ENCODE measurements around the gene ANKMY1. TPM values are rescaled to one million over a fixed set of nuclear protein-coding genes. Genes with fewer than 3 reads are reported as not detected.

Gene ANKMY1
- total and polyA plus RNA-seq, 2 of the 13 experiments (the other 11 are each of a cell fraction or from before 2014, with no cell fraction given) = 11.7 to 18.8 TPM

GRCh38 chr2:240565333-240566202 is 7.8 kb upstream of the ANKMY1 start (continued):
- TF ChIP-seq, protein P1, sequence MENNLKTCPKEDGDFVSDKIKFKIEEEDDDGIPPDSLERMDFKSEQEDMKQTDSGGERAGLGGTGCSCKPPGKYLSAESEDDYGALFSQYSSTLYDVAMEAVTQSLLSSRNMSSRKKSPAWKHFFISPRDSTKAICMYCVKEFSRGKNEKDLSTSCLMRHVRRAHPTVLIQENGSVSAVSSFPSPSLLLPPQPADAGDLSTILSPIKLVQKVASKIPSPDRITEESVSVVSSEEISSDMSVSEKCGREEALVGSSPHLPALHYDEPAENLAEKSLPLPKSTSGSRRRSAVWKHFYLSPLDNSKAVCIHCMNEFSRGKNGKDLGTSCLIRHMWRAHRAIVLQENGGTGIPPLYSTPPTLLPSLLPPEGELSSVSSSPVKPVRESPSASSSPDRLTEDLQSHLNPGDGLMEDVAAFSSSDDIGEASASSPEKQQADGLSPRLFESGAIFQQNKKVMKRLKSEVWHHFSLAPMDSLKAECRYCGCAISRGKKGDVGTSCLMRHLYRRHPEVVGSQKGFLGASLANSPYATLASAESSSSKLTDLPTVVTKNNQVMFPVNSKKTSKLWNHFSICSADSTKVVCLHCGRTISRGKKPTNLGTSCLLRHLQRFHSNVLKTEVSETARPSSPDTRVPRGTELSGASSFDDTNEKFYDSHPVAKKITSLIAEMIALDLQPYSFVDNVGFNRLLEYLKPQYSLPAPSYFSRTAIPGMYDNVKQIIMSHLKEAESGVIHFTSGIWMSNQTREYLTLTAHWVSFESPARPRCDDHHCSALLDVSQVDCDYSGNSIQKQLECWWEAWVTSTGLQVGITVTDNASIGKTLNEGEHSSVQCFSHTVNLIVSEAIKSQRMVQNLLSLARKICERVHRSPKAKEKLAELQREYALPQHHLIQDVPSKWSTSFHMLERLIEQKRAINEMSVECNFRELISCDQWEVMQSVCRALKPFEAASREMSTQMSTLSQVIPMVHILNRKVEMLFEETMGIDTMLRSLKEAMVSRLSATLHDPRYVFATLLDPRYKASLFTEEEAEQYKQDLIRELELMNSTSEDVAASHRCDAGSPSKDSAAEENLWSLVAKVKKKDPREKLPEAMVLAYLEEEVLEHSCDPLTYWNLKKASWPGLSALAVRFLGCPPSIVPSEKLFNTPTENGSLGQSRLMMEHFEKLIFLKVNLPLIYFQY (CRISPR knock-in tag; IDR thresholded peaks at IDR 0.05; ENCODE audit: borderline replicate concordance) = 0 out of 2 replicates have a peak, but pooled peaks have one; percentile 18
- TF ChIP-seq SMARCC2 (IDR thresholded peaks at IDR 0.05) = no peak
- no peak for TF ChIP-seq SRSF1 (optimal IDR thresholded peaks at IDR 0.05; ENCODE audit: low read depth, low read length)
- peak; percentile 58 for TF ChIP-seq RXRB (CRISPR knock-in tag; IDR thresholded peaks at IDR 0.05; ENCODE audit: borderline replicate concordance)
- no peak for TF ChIP-seq ZNF24 (IDR thresholded peaks at IDR 0.05)
- peak; percentile 79 for TF ChIP-seq ZNF543 (CRISPR knock-in tag; IDR thresholded peaks at IDR 0.05)
- no peak for TF ChIP-seq HOXA5 (CRISPR knock-in tag; IDR thresholded peaks at IDR 0.05)
- TF ChIP-seq ZSCAN22 (CRISPR knock-in tag; IDR thresholded peaks at IDR 0.05) = peak; percentile 8; the same call in 1 of the 2 replicates
- no peak for TF ChIP-seq TOPORS (CRISPR knock-in tag; IDR thresholded peaks at IDR 0.05)
- no peak; the same call in 1 of the 2 replicates for TF ChIP-seq ZNF761 (CRISPR knock-in tag; conservative IDR thresholded peaks at IDR 0.05)
- 0 out of 2 replicates have a peak, but pooled peaks have one; percentile 68 for TF ChIP-seq ZFP37 (CRISPR knock-in tag; IDR thresholded peaks at IDR 0.05; ENCODE audit: borderline replicate concordance)
- TF ChIP-seq ZNF180 (CRISPR knock-in tag; IDR thresholded peaks at IDR 0.05; ENCODE audit: borderline replicate concordance, low read depth) = no peak
- TF ChIP-seq KAT2B (IDR thresholded peaks at IDR 0.05; ENCODE audit: borderline replicate concordance, low read depth, low read length) = no peak
- no peak for TF ChIP-seq ZFP82 (CRISPR knock-in tag; IDR thresholded peaks at IDR 0.05; ENCODE audit: borderline replicate concordance)
- no peak; the same call in 1 of the 2 replicates for TF ChIP-seq ZNF331 (CRISPR knock-in tag; IDR thresholded peaks at IDR 0.05)
- no peak for TF ChIP-seq SRF (IDR thresholded peaks at IDR 0.05; ENCODE audit: low read depth, low read length)
- TF ChIP-seq MXD4 (CRISPR knock-in tag; IDR thresholded peaks at IDR 0.05) = peak; percentile 68; the same call in 1 of the 2 replicates
- peak; percentile 78; the same call in 1 of the 2 replicates for TF ChIP-seq ZFP91 (CRISPR knock-in tag; IDR thresholded peaks at IDR 0.05; ENCODE audit: borderline replicate concordance)
- TF ChIP-seq, protein P2, sequence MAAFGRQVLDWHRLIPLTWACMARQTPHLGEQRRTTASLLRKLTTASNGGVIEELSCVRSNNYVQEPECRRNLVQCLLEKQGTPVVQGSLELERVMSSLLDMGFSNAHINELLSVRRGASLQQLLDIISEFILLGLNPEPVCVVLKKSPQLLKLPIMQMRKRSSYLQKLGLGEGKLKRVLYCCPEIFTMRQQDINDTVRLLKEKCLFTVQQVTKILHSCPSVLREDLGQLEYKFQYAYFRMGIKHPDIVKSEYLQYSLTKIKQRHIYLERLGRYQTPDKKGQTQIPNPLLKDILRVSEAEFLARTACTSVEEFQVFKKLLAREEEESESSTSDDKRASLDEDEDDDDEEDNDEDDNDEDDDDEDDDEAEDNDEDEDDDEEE (CRISPR knock-in tag; IDR thresholded peaks at IDR 0.05) = no peak
- peak; percentile 43 for TF ChIP-seq ZNF605 (CRISPR knock-in tag; IDR thresholded peaks at IDR 0.05)

Data from HepG2 (cell line).